HCT116 (cell line): ENCODE results near the gene TMEM9B. TPM values are rescaled to one million over a fixed set of nuclear protein-coding genes. Genes with fewer than 3 reads are reported as not detected.

Experiments
- ATAC-seq: fragments of 200-7000 bp; cut with Tn5 transposase; 2 replicates; pipeline ENCODE4 v1.9.1; 2020; ENCODE audit warnings: mild to moderate bottlenecking, moderate library complexity
- BruUV-seq: library from RNA; stranded (reverse); fragments of 400-500 nt; replicated peaks from 2 replicates; lab custom pipeline; 2021; lab: Mats Ljungman, UMichigan
- CTCF ChIA-PET: fragments of 300-600 bp; sonication (Branson Sonifier 250); formaldehyde crosslinking; loops from one replicate; lab custom pipeline; 2021; ENCODE audit warnings: antibody characterized with exemption; lab: Charles Lee
- POLR2A ChIA-PET: fragments of 300-600, 350-600 bp; sonication (Branson Sonifier 250); formaldehyde crosslinking; loops from one replicate; lab custom pipeline; 2021; ENCODE audit warnings: antibody characterized with exemption; lab: Charles Lee
- RAD21 ChIA-PET, 2 experiments: fragments of 300-600 bp; sonication (Branson Sonifier 250); formaldehyde crosslinking; loops; one replicate each; lab custom pipeline; 2023; ENCODE audit warnings: low total read pairs in 2 of 2; ENCODE audit not compliant: uncharacterized antibody in 2 of 2, unreplicated experiment in 2 of 2, low non-redundant PET in 1 of 2; lab: Charles Lee
- DNase-seq: peaks from one replicate; pipeline ENCODE4 v3.0.0-alpha.2; 2010; ENCODE audit warnings: low read depth, low spot score
- H2AFZ ChIP-seq: fragments of 200-600 bp; shearing (Covaris generic), sonication (generic); 2 replicates; pipeline ENCODE4 v1.6.1; 2017; ENCODE audit warnings: low read depth, mixed run types, mixed read lengths, antibody characterized with exemption, low read length; ENCODE audit not compliant: poor library complexity, severe bottlenecking
- H3K27ac ChIP-seq: 2 replicates; pipeline ENCODE4 v1.5.1; 2012; ENCODE audit warnings: low read depth, low read length
- H3K27me3 ChIP-seq: fragments of 200-600 bp; sonication (generic); 2 replicates; pipeline ENCODE4 v1.6.1; 2016; ENCODE audit warnings: mixed run types, low read length, mixed read lengths; ENCODE audit not compliant: insufficient read depth
- H3K36me3 ChIP-seq, 2 experiments: fragments of 200-500 bp in 1 of 2; fragments of 200-600 bp in 1 of 2; sonication (Bioruptor generic) in 1 of 2; sonication (generic) in 1 of 2; 2 replicates each; pipeline versions ENCODE4 v1.5.1 to v1.6.1; 2014 to 2016; ENCODE audit warnings: low read length in 2 of 2, inconsistent platforms in 1 of 2, mixed read lengths in 1 of 2, mixed run types in 1 of 2; ENCODE audit not compliant: insufficient read depth in 2 of 2, control insufficient read depth in 1 of 2
- H3K4me1 ChIP-seq, 2 experiments: fragments of 200-600 bp in 1 of 2; sonication (generic) in 1 of 2; 2 replicates each; pipeline versions ENCODE4 v1.5.1 to v1.6.1; 2012 to 2017; ENCODE audit warnings: low read length in 2 of 2, inconsistent platforms in 1 of 2, mild to moderate bottlenecking in 1 of 2, mixed read lengths in 1 of 2, mixed run types in 1 of 2, moderate library complexity in 1 of 2; ENCODE audit not compliant: insufficient read depth in 2 of 2, control insufficient read depth in 1 of 2
- H3K4me2 ChIP-seq: fragments of 200-600 bp; sonication (generic); 2 replicates; pipeline ENCODE4 v1.6.1; 2017; ENCODE audit warnings: mixed run types, low read length, mixed read lengths
- H3K4me3 ChIP-seq, 2 experiments: fragments of 200-600 bp in 1 of 2; sonication (generic) in 1 of 2; replicated peaks in 1 of 2; 2 replicates each; pipeline ENCODE4 v1.5.1; 2011 to 2016; ENCODE audit warnings: low read length in 2 of 2, control low read depth in 1 of 2, low read depth in 1 of 2, mild to moderate bottlenecking in 1 of 2, mixed read lengths in 1 of 2, mixed run types in 1 of 2
- H3K79me2 ChIP-seq: fragments of 200-600 bp; sonication (generic); 2 replicates; pipeline ENCODE4 v1.6.1; 2017; ENCODE audit warnings: mild to moderate bottlenecking, mixed run types, low read length, moderate library complexity, mixed read lengths; ENCODE audit not compliant: insufficient read depth
- H3K9ac ChIP-seq: fragments of 200-600 bp; sonication (generic); 2 replicates; pipeline ENCODE4 v1.6.1; 2016; ENCODE audit warnings: low read length, mixed read lengths
- H3K9me2 ChIP-seq: fragments of 200-600 bp; sonication (generic), shearing (Covaris generic); 2 replicates; pipeline ENCODE4 v1.6.1; 2017; ENCODE audit warnings: mixed run types, mild to moderate bottlenecking, moderate library complexity; ENCODE audit not compliant: insufficient read depth
- H3K9me3 ChIP-seq, 2 experiments: fragments of 200-500 bp in 1 of 2; fragments of 200-600 bp in 1 of 2; sonication (Bioruptor generic) in 1 of 2; sonication (generic) in 1 of 2; 2 replicates each; pipeline ENCODE4 v1.6.1; 2014 to 2017; ENCODE audit warnings: low read length in 2 of 2, mixed read lengths in 2 of 2, inconsistent platforms in 1 of 2, low read depth in 1 of 2, mild to moderate bottlenecking in 1 of 2, mixed run types in 1 of 2, moderate library complexity in 1 of 2; ENCODE audit not compliant: control insufficient read depth in 1 of 2, insufficient read depth in 1 of 2
- H4K20me1 ChIP-seq: fragments of 200-600 bp; sonication (generic), shearing (Covaris generic); 2 replicates; pipeline ENCODE4 v1.6.1; 2017; ENCODE audit warnings: mixed run types, mild to moderate bottlenecking, moderate library complexity; ENCODE audit not compliant: insufficient read depth
- CEBPB ChIP-seq: IDR thresholded peaks from 2 replicates; pipeline ENCODE4 v1.6.1; 2012; ENCODE audit warnings: low read depth
- ELF1 ChIP-seq: IDR thresholded peaks from 2 replicates; pipeline ENCODE4 v1.6.1; 2012; ENCODE audit warnings: low read depth, borderline replicate concordance
- EZH2 ChIP-seq: fragments of 200-600 bp; sonication (generic); IDR thresholded peaks from 2 replicates; pipeline ENCODE4 v1.6.1; 2017; ENCODE audit warnings: antibody characterized with exemption, mixed run types
- EZH2phosphoT487 ChIP-seq: fragments of 200-600 bp; IDR thresholded peaks from 2 replicates; pipeline ENCODE4 v1.6.1; 2018; ENCODE audit warnings: antibody characterized with exemption, borderline replicate concordance
- FOSL1 ChIP-seq: IDR thresholded peaks from 2 replicates; pipeline ENCODE4 v1.6.1; 2012; ENCODE audit warnings: low read depth
- JUND ChIP-seq: IDR thresholded peaks from 2 replicates; pipeline ENCODE4 v1.6.1; 2012
- POLR2AphosphoS5 ChIP-seq: IDR thresholded peaks from 2 replicates; pipeline ENCODE4 v1.6.1; 2011; ENCODE audit warnings: mild to moderate bottlenecking, low read depth, low read length, moderate library complexity
- SIN3A ChIP-seq: IDR thresholded peaks from 2 replicates; pipeline ENCODE4 v1.6.1; 2012; ENCODE audit warnings: low read depth
- SRF ChIP-seq: IDR thresholded peaks from 2 replicates; pipeline ENCODE4 v1.6.1; 2012; ENCODE audit warnings: low read depth
- ZNF274 ChIP-seq: fragments of 200-500 bp; sonication (Bioruptor generic); IDR thresholded peaks from 2 replicates; pipeline ENCODE4 v1.6.1; 2014; ENCODE audit warnings: mild to moderate bottlenecking, low read depth, low read length, inconsistent platforms
- intact Hi-C: fragments of 100-400 bp; cut with micrococcal nuclease; formaldehyde crosslinking; loops from 2 replicates; pipeline ENCODE4 v1.10.0; 2022
- total RNA-seq: library from RNA; stranded (reverse); gene quantifications from one replicate; pipeline ENCODE4 v1.2.1, GENCODE V29; 2021; ENCODE audit not compliant: unreplicated experiment
- TF ChIP-seq, protein P1 (sequence below): IDR thresholded peaks from 2 replicates; pipeline ENCODE4 v1.6.1; 2012; ENCODE audit warnings: low read depth
- TF ChIP-seq, protein P2 (sequence below): IDR thresholded peaks from 2 replicates; pipeline ENCODE4 v1.6.1; 2011; ENCODE audit warnings: mild to moderate bottlenecking, low read length, moderate library complexity; ENCODE audit not compliant: insufficient replicate concordance; ENCODE audit errors: extremely low read depth
- TF ChIP-seq, protein P3 (sequence below): IDR thresholded peaks from 2 replicates; pipeline ENCODE4 v1.6.1; 2012
- TF ChIP-seq, protein P4 (sequence below), 3 experiments: fragments of 200-600 bp in 1 of 3; sonication (generic) in 1 of 3; IDR thresholded peaks in 2 of 3; conservative IDR thresholded peaks in 1 of 3; 2 replicates each; pipeline ENCODE4 v1.5.1; 2012 to 2017; ENCODE audit warnings: low read depth in 2 of 3, low read length in 2 of 3, antibody characterized with exemption in 1 of 3, borderline replicate concordance in 1 of 3, control low read depth in 1 of 3, mild to moderate bottlenecking in 1 of 3, mixed read lengths in 1 of 3, mixed run types in 1 of 3, moderate library complexity in 1 of 3; ENCODE audit not compliant: insufficient read depth in 1 of 3

Gene TMEM9B
- total RNA-seq, 1 experiment from 2014 or later, result 26.8 TPM

DNA sequence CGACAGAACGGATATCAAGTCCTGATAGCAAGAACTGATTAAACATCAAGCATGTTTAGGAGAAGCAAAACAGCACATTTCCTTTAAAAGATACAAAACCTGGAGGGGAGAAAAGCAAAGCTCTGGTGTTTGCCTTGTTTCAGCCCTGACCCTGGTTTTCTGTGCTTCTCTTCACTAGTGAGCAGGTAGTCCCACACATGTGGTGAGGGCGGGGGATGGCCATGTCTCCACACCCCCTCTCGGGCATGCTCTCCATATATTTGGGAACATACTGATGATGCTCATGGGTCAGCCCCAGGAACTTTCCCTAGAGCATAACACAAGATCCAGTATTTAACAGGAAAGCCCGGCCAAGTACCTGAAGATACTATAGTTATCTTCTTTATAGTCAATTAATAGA, 41.6 kb downstream of the TMEM9B start:
- H3K27ac ChIP-seq, result no peak overlapping the region
- no peak overlapping the region for H3K4me2 ChIP-seq
- POLR2A ChIA-PET, result no interaction called here
- H3K27me3 ChIP-seq, result no peaks in the 10 kb centered on the region
- no peak overlapping the region for H3K9ac ChIP-seq
- no peak for TF ChIP-seq EZH2
- TF ChIP-seq EZH2phosphoT487, result no peak
- TF ChIP-seq, protein P1, sequence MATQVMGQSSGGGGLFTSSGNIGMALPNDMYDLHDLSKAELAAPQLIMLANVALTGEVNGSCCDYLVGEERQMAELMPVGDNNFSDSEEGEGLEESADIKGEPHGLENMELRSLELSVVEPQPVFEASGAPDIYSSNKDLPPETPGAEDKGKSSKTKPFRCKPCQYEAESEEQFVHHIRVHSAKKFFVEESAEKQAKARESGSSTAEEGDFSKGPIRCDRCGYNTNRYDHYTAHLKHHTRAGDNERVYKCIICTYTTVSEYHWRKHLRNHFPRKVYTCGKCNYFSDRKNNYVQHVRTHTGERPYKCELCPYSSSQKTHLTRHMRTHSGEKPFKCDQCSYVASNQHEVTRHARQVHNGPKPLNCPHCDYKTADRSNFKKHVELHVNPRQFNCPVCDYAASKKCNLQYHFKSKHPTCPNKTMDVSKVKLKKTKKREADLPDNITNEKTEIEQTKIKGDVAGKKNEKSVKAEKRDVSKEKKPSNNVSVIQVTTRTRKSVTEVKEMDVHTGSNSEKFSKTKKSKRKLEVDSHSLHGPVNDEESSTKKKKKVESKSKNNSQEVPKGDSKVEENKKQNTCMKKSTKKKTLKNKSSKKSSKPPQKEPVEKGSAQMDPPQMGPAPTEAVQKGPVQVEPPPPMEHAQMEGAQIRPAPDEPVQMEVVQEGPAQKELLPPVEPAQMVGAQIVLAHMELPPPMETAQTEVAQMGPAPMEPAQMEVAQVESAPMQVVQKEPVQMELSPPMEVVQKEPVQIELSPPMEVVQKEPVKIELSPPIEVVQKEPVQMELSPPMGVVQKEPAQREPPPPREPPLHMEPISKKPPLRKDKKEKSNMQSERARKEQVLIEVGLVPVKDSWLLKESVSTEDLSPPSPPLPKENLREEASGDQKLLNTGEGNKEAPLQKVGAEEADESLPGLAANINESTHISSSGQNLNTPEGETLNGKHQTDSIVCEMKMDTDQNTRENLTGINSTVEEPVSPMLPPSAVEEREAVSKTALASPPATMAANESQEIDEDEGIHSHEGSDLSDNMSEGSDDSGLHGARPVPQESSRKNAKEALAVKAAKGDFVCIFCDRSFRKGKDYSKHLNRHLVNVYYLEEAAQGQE, result no peak
- TF ChIP-seq JUND, result no peak
- TF ChIP-seq, protein P2, sequence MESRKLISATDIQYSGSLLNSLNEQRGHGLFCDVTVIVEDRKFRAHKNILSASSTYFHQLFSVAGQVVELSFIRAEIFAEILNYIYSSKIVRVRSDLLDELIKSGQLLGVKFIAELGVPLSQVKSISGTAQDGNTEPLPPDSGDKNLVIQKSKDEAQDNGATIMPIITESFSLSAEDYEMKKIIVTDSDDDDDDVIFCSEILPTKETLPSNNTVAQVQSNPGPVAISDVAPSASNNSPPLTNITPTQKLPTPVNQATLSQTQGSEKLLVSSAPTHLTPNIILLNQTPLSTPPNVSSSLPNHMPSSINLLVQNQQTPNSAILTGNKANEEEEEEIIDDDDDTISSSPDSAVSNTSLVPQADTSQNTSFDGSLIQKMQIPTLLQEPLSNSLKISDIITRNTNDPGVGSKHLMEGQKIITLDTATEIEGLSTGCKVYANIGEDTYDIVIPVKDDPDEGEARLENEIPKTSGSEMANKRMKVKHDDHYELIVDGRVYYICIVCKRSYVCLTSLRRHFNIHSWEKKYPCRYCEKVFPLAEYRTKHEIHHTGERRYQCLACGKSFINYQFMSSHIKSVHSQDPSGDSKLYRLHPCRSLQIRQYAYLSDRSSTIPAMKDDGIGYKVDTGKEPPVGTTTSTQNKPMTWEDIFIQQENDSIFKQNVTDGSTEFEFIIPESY, result no peak
- no peak for TF ChIP-seq CEBPB
- no peak for TF ChIP-seq SIN3A
- TF ChIP-seq, protein P3, sequence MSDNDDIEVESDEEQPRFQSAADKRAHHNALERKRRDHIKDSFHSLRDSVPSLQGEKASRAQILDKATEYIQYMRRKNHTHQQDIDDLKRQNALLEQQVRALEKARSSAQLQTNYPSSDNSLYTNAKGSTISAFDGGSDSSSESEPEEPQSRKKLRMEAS, result no peak
- no peak for TF ChIP-seq POLR2AphosphoS5
- no peak for TF ChIP-seq ELF1
- TF ChIP-seq FOSL1, result no peak
- TF ChIP-seq ZNF274, result no peak
- TF ChIP-seq, protein P4, sequence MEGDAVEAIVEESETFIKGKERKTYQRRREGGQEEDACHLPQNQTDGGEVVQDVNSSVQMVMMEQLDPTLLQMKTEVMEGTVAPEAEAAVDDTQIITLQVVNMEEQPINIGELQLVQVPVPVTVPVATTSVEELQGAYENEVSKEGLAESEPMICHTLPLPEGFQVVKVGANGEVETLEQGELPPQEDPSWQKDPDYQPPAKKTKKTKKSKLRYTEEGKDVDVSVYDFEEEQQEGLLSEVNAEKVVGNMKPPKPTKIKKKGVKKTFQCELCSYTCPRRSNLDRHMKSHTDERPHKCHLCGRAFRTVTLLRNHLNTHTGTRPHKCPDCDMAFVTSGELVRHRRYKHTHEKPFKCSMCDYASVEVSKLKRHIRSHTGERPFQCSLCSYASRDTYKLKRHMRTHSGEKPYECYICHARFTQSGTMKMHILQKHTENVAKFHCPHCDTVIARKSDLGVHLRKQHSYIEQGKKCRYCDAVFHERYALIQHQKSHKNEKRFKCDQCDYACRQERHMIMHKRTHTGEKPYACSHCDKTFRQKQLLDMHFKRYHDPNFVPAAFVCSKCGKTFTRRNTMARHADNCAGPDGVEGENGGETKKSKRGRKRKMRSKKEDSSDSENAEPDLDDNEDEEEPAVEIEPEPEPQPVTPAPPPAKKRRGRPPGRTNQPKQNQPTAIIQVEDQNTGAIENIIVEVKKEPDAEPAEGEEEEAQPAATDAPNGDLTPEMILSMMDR (IDR thresholded peaks at IDR 0.05 in 2 of 3, conservative IDR thresholded peaks at IDR 0.05 in 1 of 3; ENCODE audit: borderline replicate concordance in 1 of 3, insufficient read depth in 1 of 3, low read depth in 2 of 3, low read length in 2 of 3), result no peak
- TF ChIP-seq SRF, result no peak
- intact Hi-C loops, result no loop called here
- no peaks in the 10 kb centered on the region for H3K9me2 ChIP-seq
- CTCF ChIA-PET, result no interaction called here
- peaks cover 0 to under 1% of the 10 kb centered on the region in 2 experiments; a peak in 1 of 4 replicates for H3K4me1 ChIP-seq
- BruUV-seq, result no TSS peak
- no peaks in the 10 kb centered on the region for H3K9me3 ChIP-seq
- ATAC-seq (no peak), DNase-seq (no peak)
- no peaks in the 10 kb centered on the region for H3K79me2 ChIP-seq
- no peaks in the 10 kb centered on the region for H4K20me1 ChIP-seq
- H2AFZ ChIP-seq, result no peak overlapping the region
- H3K36me3 ChIP-seq, result peaks cover 3 to 14% of the 10 kb centered on the region in 2 experiments; a peak in 3 of 4 replicates
- RAD21 ChIA-PET, result no interaction called here
- no peak overlapping the region for H3K4me3 ChIP-seq
